ENCODE measurements around the gene KRTAP1-4. TPM values are rescaled to one million over a fixed set of nuclear protein-coding genes. Genes with fewer than 3 reads are reported as not detected.
A peak's percentile ranks its signal among the peaks of the same experiment; 100 is the strongest.

KRTAP1-4 gene
- total RNA-seq, 1 experiment from 2014 or later = not detected

DNA sequence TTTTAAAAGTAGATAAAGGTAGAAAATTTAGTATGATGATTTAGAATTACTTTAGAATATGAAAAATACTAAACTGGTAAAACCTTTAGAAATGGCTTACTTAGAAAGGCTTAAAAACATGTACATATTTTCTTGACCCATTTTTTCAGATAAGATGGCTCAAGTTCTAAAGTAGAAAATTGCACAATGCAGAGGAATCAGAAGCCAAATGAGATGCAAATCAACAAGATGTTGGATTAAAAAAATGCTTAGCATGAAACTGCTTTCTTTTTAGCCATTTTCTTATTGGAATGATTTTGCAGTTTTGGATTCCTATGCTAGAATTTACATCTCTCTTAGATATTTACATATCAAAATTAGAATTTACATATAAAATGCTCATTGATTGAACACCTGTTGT, 19.6 kb downstream of the KRTAP1-4 start:
- no TSS peak for BruUV-seq (replicated peaks)
- CTCF ChIA-PET = no interaction called here

DNA sequence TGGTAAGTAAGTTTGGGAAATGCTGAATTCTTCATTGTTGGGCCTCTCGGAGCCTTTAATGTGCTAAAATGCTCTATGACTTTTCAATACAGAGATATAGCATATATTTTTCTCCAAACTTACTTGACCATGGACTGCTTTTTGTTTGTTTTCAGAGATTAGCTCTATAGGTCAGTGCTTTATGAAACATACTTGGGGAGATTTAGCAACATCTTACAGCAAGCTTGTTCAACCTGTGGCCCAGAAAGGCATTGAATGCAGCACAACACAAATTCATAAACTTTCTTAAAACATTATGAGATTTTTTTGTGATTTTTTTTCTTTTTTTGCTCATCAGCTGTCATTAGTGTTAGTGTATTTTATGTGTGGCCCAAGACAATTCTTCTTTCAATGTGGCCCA, 20.1 kb downstream of the KRTAP1-4 start:
- POLR2A ChIA-PET = interaction anchor here (1.7 kb wide), 1 partner anchor 49 kb away, joined by 10 read pairs; no protein-coding TSS in a partner anchor
- Mint-ChIP-seq H3K9me3 (ENCODE audit: unreplicated experiment) (peaks cover 29% of the 10 kb centered on the region), H3K4me3 (ENCODE audit: unreplicated experiment) (no peak overlapping the region), H3K27ac (ENCODE audit: unreplicated experiment) (peak overlapping the region; percentile 94), H3K27me3 (ENCODE audit: insufficient read depth, unreplicated experiment) (no peaks in the 10 kb centered on the region), H3K36me3 (ENCODE audit: insufficient read depth, unreplicated experiment) (peaks cover 20% of the 10 kb centered on the region), H3K4me1 (ENCODE audit: low read depth, unreplicated experiment) (peaks cover 47% of the 10 kb centered on the region)
- peaks cover 50% of the 10 kb centered on the region for H3K4me1 ChIP-seq
- H3K36me3 ChIP-seq (ENCODE audit: control insufficient read depth, insufficient read depth, low read length) = no peaks in the 10 kb centered on the region
- BruUV-seq (replicated peaks) = TSS peak; percentile 70
- TF ChIP-seq, protein P1, sequence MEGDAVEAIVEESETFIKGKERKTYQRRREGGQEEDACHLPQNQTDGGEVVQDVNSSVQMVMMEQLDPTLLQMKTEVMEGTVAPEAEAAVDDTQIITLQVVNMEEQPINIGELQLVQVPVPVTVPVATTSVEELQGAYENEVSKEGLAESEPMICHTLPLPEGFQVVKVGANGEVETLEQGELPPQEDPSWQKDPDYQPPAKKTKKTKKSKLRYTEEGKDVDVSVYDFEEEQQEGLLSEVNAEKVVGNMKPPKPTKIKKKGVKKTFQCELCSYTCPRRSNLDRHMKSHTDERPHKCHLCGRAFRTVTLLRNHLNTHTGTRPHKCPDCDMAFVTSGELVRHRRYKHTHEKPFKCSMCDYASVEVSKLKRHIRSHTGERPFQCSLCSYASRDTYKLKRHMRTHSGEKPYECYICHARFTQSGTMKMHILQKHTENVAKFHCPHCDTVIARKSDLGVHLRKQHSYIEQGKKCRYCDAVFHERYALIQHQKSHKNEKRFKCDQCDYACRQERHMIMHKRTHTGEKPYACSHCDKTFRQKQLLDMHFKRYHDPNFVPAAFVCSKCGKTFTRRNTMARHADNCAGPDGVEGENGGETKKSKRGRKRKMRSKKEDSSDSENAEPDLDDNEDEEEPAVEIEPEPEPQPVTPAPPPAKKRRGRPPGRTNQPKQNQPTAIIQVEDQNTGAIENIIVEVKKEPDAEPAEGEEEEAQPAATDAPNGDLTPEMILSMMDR (IDR thresholded peaks at IDR 0.05; ENCODE audit: insufficient read depth in 1 of 2, low read depth in 1 of 2, low read length in 1 of 2, severe bottlenecking in 1 of 2, unreplicated experiment in 1 of 2) = no peak
- no peak for DNase-seq
- CTCF ChIA-PET = no interaction called here
- H3K27me3 ChIP-seq (replicated peaks; ENCODE audit: control insufficient read depth, insufficient read depth, low read length) = no peaks in the 10 kb centered on the region
- intact Hi-C loops (cut with micrococcal nuclease; ENCODE audit: unreplicated experiment) = loop anchor here (1.0 kb wide), 6 partner anchors 38 to 172 kb away; no protein-coding TSS in a partner anchor
- H3K9me3 ChIP-seq = peaks cover 12% of the 10 kb centered on the region; the same call in 1 of the 2 replicates
- H3K4me3 ChIP-seq (ENCODE audit: low read depth, low read length) = no peak overlapping the region

More for the DNA sequence above, 19.6 kb downstream of the KRTAP1-4 start:
- no peaks in the 10 kb centered on the region for H3K27me3 Mint-ChIP-seq (ENCODE audit: insufficient read depth, unreplicated experiment)
- no peak for DNase-seq
- H3K27ac Mint-ChIP-seq (ENCODE audit: unreplicated experiment) = peak overlapping the region; percentile 66
- H3K9me3 ChIP-seq = peaks cover 12% of the 10 kb centered on the region; the same call in 1 of the 2 replicates
- H3K36me3 ChIP-seq (ENCODE audit: control insufficient read depth, insufficient read depth, low read length) = no peaks in the 10 kb centered on the region
- H3K4me1 Mint-ChIP-seq (ENCODE audit: low read depth, unreplicated experiment) = peaks cover 43% of the 10 kb centered on the region
- peaks cover 48% of the 10 kb centered on the region for H3K4me1 ChIP-seq
- intact Hi-C loops (cut with micrococcal nuclease; ENCODE audit: unreplicated experiment) = no loop called here
- TF ChIP-seq, protein P1 (IDR thresholded peaks at IDR 0.05; ENCODE audit: insufficient read depth in 1 of 2, low read depth in 1 of 2, low read length in 1 of 2, severe bottlenecking in 1 of 2, unreplicated experiment in 1 of 2) = no peak
- H3K27me3 ChIP-seq (replicated peaks; ENCODE audit: control insufficient read depth, insufficient read depth, low read length) = no peaks in the 10 kb centered on the region
- POLR2A ChIA-PET = interaction anchor here (1.7 kb wide), 1 partner anchor 48 kb away, joined by 10 read pairs; no protein-coding TSS in a partner anchor
- H3K4me3 ChIP-seq (ENCODE audit: low read depth, low read length) = no peak overlapping the region
- peaks cover 34% of the 10 kb centered on the region for H3K9me3 Mint-ChIP-seq (ENCODE audit: unreplicated experiment)
- peaks cover 20% of the 10 kb centered on the region for H3K36me3 Mint-ChIP-seq (ENCODE audit: insufficient read depth, unreplicated experiment)
- H3K4me3 Mint-ChIP-seq (ENCODE audit: unreplicated experiment) = no peak overlapping the region

DNA sequence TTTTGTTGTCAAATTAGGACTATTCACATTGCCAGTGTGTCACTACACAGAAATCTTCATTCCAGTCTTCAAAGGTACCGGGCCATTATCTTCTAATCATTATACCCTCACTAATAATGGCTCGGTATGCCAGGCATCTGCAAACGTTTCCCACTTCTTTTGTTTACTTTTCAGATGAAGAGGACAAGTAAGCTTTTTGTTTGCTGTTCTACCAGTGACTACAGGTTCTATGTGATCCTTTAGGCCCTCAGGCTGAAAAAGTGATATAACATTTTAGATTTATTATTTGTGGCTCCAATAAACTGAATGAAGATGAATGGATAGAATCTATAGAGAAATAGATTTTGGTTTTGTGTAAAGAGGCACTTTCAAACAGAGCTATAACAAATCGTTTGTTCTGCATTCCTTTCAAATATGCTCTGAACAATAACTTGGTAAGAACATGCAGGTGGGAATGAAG, 20.7 kb downstream of the KRTAP1-4 start:
- peak overlapping the region; percentile 42 for H3K4me3 Mint-ChIP-seq (ENCODE audit: unreplicated experiment)
- CTCF ChIA-PET = no interaction called here
- peak; percentile 83 to 86 for DNase-seq
- H3K27me3 Mint-ChIP-seq (ENCODE audit: insufficient read depth, unreplicated experiment) = no peaks in the 10 kb centered on the region
- intact Hi-C loops (cut with micrococcal nuclease; ENCODE audit: unreplicated experiment) = loop anchor here (1.0 kb wide), 6 partner anchors 39 to 173 kb away; no protein-coding TSS in a partner anchor
- Histone ChIP-seq H3K4me1 (peaks cover 50% of the 10 kb centered on the region), H3K27me3 (replicated peaks; ENCODE audit: control insufficient read depth, insufficient read depth, low read length) (no peaks in the 10 kb centered on the region), H3K4me3 (ENCODE audit: low read depth, low read length) (no peak overlapping the region), H3K9me3 (peaks cover 12% of the 10 kb centered on the region; the same call in 1 of the 2 replicates), H3K36me3 (ENCODE audit: control insufficient read depth, insufficient read depth, low read length) (no peaks in the 10 kb centered on the region)
- H3K9me3 Mint-ChIP-seq (ENCODE audit: unreplicated experiment) = peaks cover 27% of the 10 kb centered on the region
- peaks cover 52% of the 10 kb centered on the region for H3K4me1 Mint-ChIP-seq (ENCODE audit: low read depth, unreplicated experiment)
- H3K27ac Mint-ChIP-seq (ENCODE audit: unreplicated experiment) = peak overlapping the region; percentile 94
- POLR2A ChIA-PET = interaction anchor here (1.7 kb wide), 1 partner anchor 50 kb away, joined by 10 read pairs; no protein-coding TSS in a partner anchor
- BruUV-seq (replicated peaks) = no TSS peak
- peaks cover 20% of the 10 kb centered on the region for H3K36me3 Mint-ChIP-seq (ENCODE audit: insufficient read depth, unreplicated experiment)
- TF ChIP-seq, protein P1 (IDR thresholded peaks at IDR 0.05; ENCODE audit: insufficient read depth in 1 of 2, low read depth in 1 of 2, low read length in 1 of 2, severe bottlenecking in 1 of 2, unreplicated experiment in 1 of 2) = no peak

All from Caco-2 (cell line).